SHP77 treated with DMSO at 0.1 percent for 48 hours (cell line): ENCODE results near the gene TMEM25.
"Not testable (repeated sequence)": the region's sequence is repeated elsewhere in the genome, so short reads cannot be mapped to it uniquely, and the experiment has no call there.

Experiments used
- DNase-seq: peaks from one replicate; lab custom pipeline; 2025; lab: John Stamatoyannopoulos, UW

The TMEM25 gene

GRCh38 chr11:118530683-118531596 is at the start of gene TMEM25:
Gene TMEM25 (plus strand): TSS chr11:118531192. CDS start chr11:118531802, 610 bp downstream.
- DNase-seq, result peak; percentile 21

- not testable (repeated sequence) for DNase-seq
These were observed 49.8 kb upstream of the TMEM25 start for GRCh38 chr11:118481238-118481637.

- DNase-seq, result no peak
These were observed 46.6 kb upstream of the TMEM25 start for GRCh38 chr11:118484405-118484804.

- DNase-seq, result no peak
These were observed 45.7 kb upstream of the TMEM25 start for GRCh38 chr11:118485273-118485672.

GRCh38 chr11:118488480-118489109 is 42.4 kb upstream of the TMEM25 start:
- peak; percentile 49 for DNase-seq

- DNase-seq, result no peak
These were observed 40.0 kb upstream of the TMEM25 start for GRCh38 chr11:118491041-118491440.

GRCh38 chr11:118497831-118498230 is 33.2 kb upstream of the TMEM25 start:
- no peak for DNase-seq

GRCh38 chr11:118503216-118503615 is 27.8 kb upstream of the TMEM25 start:
- no peak for DNase-seq

GRCh38 chr11:118511601-118512000 is 19.4 kb upstream of the TMEM25 start:
- no peak for DNase-seq

GRCh38 chr11:118514103-118514502 is 16.9 kb upstream of the TMEM25 start:
- DNase-seq, result no peak

GRCh38 chr11:118519549-118519948 is 11.4 kb upstream of the TMEM25 start:
- no peak for DNase-seq

- DNase-seq, result no peak
These were observed 9.1 kb upstream of the TMEM25 start for GRCh38 chr11:118521892-118522311.

GRCh38 chr11:118522571-118523072 is 8.4 kb upstream of the TMEM25 start:
- no peak for DNase-seq

- no peak for DNase-seq
These were observed 6.6 kb upstream of the TMEM25 start for GRCh38 chr11:118524356-118524755.

- no peak for DNase-seq
These were observed 6.1 kb upstream of the TMEM25 start for GRCh38 chr11:118524757-118525470.

- no peak for DNase-seq
These were observed 4.3 kb upstream of the TMEM25 start for GRCh38 chr11:118526688-118527087.

- no peak for DNase-seq
These were observed 3.9 kb upstream of the TMEM25 start, which contains the start of gene TTC36 for GRCh38 chr11:118527109-118527508. Gene TTC36 (plus strand): TSS chr11:118527474. CDS start chr11:118527495, 21 bp downstream.

GRCh38 chr11:118528511-118528910 is 2.5 kb upstream of the TMEM25 start:
- no peak for DNase-seq

- no peak for DNase-seq
These were observed 1.3 kb upstream of the TMEM25 start for GRCh38 chr11:118529584-118530175.

GRCh38 chr11:118530180-118530682 is 761 bp upstream of the TMEM25 start:
- peak; percentile 28 for DNase-seq

GRCh38 chr11:118531597-118532084 is 649 bp downstream of the TMEM25 start:
- no peak for DNase-seq
